Heart left ventricle (tissue), 16 donors: ENCODE results near the gene RPL12. TPM values are rescaled to one million over a fixed set of nuclear protein-coding genes. Genes with fewer than 3 reads are reported as not detected.

ENCODE experiments used
- ATAC-seq, 4 donors: fragments of 200-7000 bp; cut with Tn5 transposase; one replicate each; pipeline ENCODE4 v1.9.1; 2020 to 2022; ENCODE audit warnings: moderate library complexity in 4 of 4, mild to moderate bottlenecking in 3 of 4, moderate number of reproducible peaks in 1 of 4
- DNase-seq, 5 donors: peaks; one replicate each; pipeline ENCODE4 v3.0.0-alpha.2; 2020
- H3K27ac ChIP-seq, 12 donors: fragments of 200-600 bp; sonication (generic) in 4 of 12; one replicate each; pipeline versions ENCODE4 v1.5.0 to v1.8.0; 2016 to 2022; ENCODE audit warnings: mild to moderate bottlenecking in 2 of 12
- H3K27me3 ChIP-seq, 9 donors: fragments of 200-600 bp; sonication (generic) in 2 of 9; one replicate each; pipeline versions ENCODE4 v1.5.1 to v1.8.0; 2016 to 2022; ENCODE audit warnings: mild to moderate bottlenecking in 3 of 9
- H3K36me3 ChIP-seq, 9 donors: fragments of 200-600 bp; sonication (generic) in 2 of 9; one replicate each; pipeline versions ENCODE4 v1.5.0 to v1.8.0; 2018 to 2022; ENCODE audit warnings: mild to moderate bottlenecking in 2 of 9
- H3K4me1 ChIP-seq, 12 donors: fragments of 200-600 bp; sonication (generic) in 4 of 12; one replicate each; pipeline versions ENCODE4 v1.5.0 to v1.8.0; 2016 to 2022; ENCODE audit warnings: mild to moderate bottlenecking in 3 of 12
- H3K4me3 ChIP-seq, 12 donors: fragments of 200-600 bp; sonication (generic) in 4 of 12; one replicate each; pipeline versions ENCODE4 v1.5.0 to v1.8.0; 2017 to 2022; ENCODE audit warnings: mild to moderate bottlenecking in 9 of 12, moderate library complexity in 4 of 12
- H3K9me3 ChIP-seq, 12 donors: fragments of 200-600 bp; sonication (generic) in 4 of 12; one replicate each; pipeline versions ENCODE4 v1.5.0 to v1.8.0; 2016 to 2022; ENCODE audit warnings: mild to moderate bottlenecking in 1 of 12
- CTCF ChIP-seq, 12 donors: fragments of 200-600 bp; sonication (generic) in 4 of 12; IDR thresholded peaks; one replicate each; pipeline versions ENCODE4 v1.5.0 to v1.8.0; 2018 to 2022; ENCODE audit warnings: antibody characterized with exemption in 12 of 12, mild to moderate bottlenecking in 5 of 12
- POLR2A ChIP-seq, 2 donors: fragments of 450-650 bp; IDR thresholded peaks; one replicate each; pipeline ENCODE4 v1.6.1; 2017; ENCODE audit warnings: antibody characterized with exemption in 2 of 2, mild to moderate bottlenecking in 2 of 2, moderate library complexity in 2 of 2
- WGBS, 4 donors: extraction: QIAGEN DNeasy Blood & Tissue Kit in 2 of 4; methylation state at CpG; one replicate each; pipeline versions ENCODE4 v1.1.5 to v1.1.7; 2013 to 2018; 5-methylcytosine and 5-hydroxymethylcytosine counted together
- intact Hi-C, 10 donors: fragments of 100-400 bp; cut with DNase I; formaldehyde crosslinking; loops; one replicate each; pipeline versions ENCODE4 v1.11.1 to v1.14.2; 2022
- polyA plus RNA-seq, 2 donors: library from polyadenylated mRNA; stranded (reverse); fragments of 200-250 nt; gene quantifications; one replicate each; pipeline ENCODE4 v1.2.3, GENCODE V29; 2013
- total RNA-seq, 9 donors: library from RNA; depleted of rRNA in 2 of 9; stranded (reverse); fragments of >200 nt in 2 of 9; fragmentation: NEBNext Ultra II Directional in 3 of 9; extraction: Animal tissue kit (Norgen Biotek cat#: 25700) in 3 of 9; gene quantifications; one replicate each; pipeline versions ENCODE4 v1.1.0 to v1.2.4, GENCODE V29; 2016 to 2023
- donor health status: ischemic (EF 13 %, LVEDD 7.1; RV severe dilation, severe dysfunction).
- donor health status: healthy with polysubstance abuse.
- donor health status: DM: no; HTN: yes; CAD: no.
- donor health status: DM: no; HTN: no; CAD: no.
- donor health status: ischemic (EF 25% LVEDD 6.9; RV normal size, moderate dysfunction).
- donor health status: ischemic (EF 25% LVEDD 5.7; RV mildly dilated, moderate dysfunction).
- donor health status: healthy.
- donor health status: DM: yes; HTN: yes; CAD: no.
- donor health status: ischemic (EF 35%, LVEDD 5.7; RV mildly dilated, moderate dysfunction).
- donor health status: nonischemic (EF 11% LVEDD 7.7; RV severe dilation, severe dysfunction).
- donor health status: DM: yes; HTN: yes; CAD: no.
- donor health status: PGD.
- donor health status: ischemic (EF 29% LVEDD 5.4; RV normal size, mild dysfunction).
- donor health status: nonischemic (EF 23%, LVEDD 6.1; RV moderate dilation, normal function).

RPL12 gene
- total and polyA plus RNA-seq, 11 donors, result 408 to 1,523 (median 665) TPM

GRCh38 chr9:127490535-127491230, 39.5 kb upstream of the RPL12 start:
- Histone ChIP-seq H3K4me3 (no peak overlapping the region), H3K4me1 (peaks cover 0 to 29% (median 11%) of the 10 kb centered on the region in 12 donors), H3K36me3 (peaks cover 2 to 95% (median 86%) of the 10 kb centered on the region in 9 donors), H3K9me3 (no peaks in the 10 kb centered on the region), H3K27ac (no peak overlapping the region), H3K27me3 (no peaks in the 10 kb centered on the region)
- WGBS, 4 donors, result 90 to 95% (median 94%) methylated on average over 9 of the region's 9 CpGs
- TF ChIP-seq CTCF (IDR thresholded peaks at IDR 0.05) (no peak), POLR2A (IDR thresholded peaks at IDR 0.05) (no peak)
- DNase-seq (no peak), ATAC-seq (no peak)
- intact Hi-C loops, result loop anchor here in 1 of 10 donors (1.0 kb wide), 1 partner anchor 25 kb away; no protein-coding TSS in a partner anchor

- H3K4me1 ChIP-seq, result peaks cover 0 to 18% (median 7%) of the 10 kb centered on the region in 12 donors
- WGBS, 4 donors, result 81 to 85% (median 83%) methylated on average over 14 to 22 of the region's 22 CpGs
- no peak for TF ChIP-seq CTCF (IDR thresholded peaks at IDR 0.05)
- no peaks in the 10 kb centered on the region for H3K9me3 ChIP-seq
- intact Hi-C loops, result loop anchor here in 2 of 10 donors (1.0 to 10.0 kb wide), 2 partner anchors 24 to 395 kb away; no protein-coding TSS in a partner anchor
- no peak overlapping the region for H3K4me3 ChIP-seq
- H3K27me3 ChIP-seq, result no peaks in the 10 kb centered on the region
- ATAC-seq (no peak), DNase-seq (no peak)
- peaks cover 2 to 100% (median 92%) of the 10 kb centered on the region in 9 donors for H3K36me3 ChIP-seq
- no peak overlapping the region for H3K27ac ChIP-seq
Measured at GRCh38 chr9:127489471-127490115, 38.4 kb upstream of the RPL12 start.

GRCh38 chr9:127488946-127489345, 37.7 kb upstream of the RPL12 start:
- ATAC-seq, result no peak
- Histone ChIP-seq H3K27ac (no peak overlapping the region), H3K4me3 (no peak overlapping the region), H3K4me1 (peaks cover 0 to 11% (median 2%) of the 10 kb centered on the region in 12 donors), H3K27me3 (no peaks in the 10 kb centered on the region), H3K36me3 (peaks cover 2 to 100% (median 93%) of the 10 kb centered on the region in 9 donors), H3K9me3 (no peaks in the 10 kb centered on the region)
- 81 to 95% (median 86%) methylated on average over 8 of the region's 8 CpGs for WGBS, 4 donors
- intact Hi-C loops, result loop anchor here in 1 of 10 donors (10.0 kb wide), 1 partner anchor 396 kb away; no protein-coding TSS in a partner anchor
- TF ChIP-seq POLR2A (IDR thresholded peaks at IDR 0.05), result no peak
- TF ChIP-seq CTCF (IDR thresholded peaks at IDR 0.05), result no peak
- DNase-seq, result no peak

- H3K9me3 ChIP-seq, result no peaks in the 10 kb centered on the region
- no peak overlapping the region for H3K4me3 ChIP-seq
- DNase-seq, result no peak
- H3K36me3 ChIP-seq, result peaks cover 2 to 99% (median 91%) of the 10 kb centered on the region in 9 donors
- intact Hi-C loops, result loop anchor here in 1 of 10 donors (10.0 kb wide), 1 partner anchor 399 kb away; no protein-coding TSS in a partner anchor
- 85 to 91% (median 88%) methylated on average over 11 of the region's 11 CpGs for WGBS, 4 donors
- no peak overlapping the region for H3K27ac ChIP-seq
- TF ChIP-seq CTCF (IDR thresholded peaks at IDR 0.05) (no peak), POLR2A (IDR thresholded peaks at IDR 0.05) (no peak)
- no peak for ATAC-seq
- no peaks in the 10 kb centered on the region for H3K4me1 ChIP-seq
- no peaks in the 10 kb centered on the region for H3K27me3 ChIP-seq
Measured at GRCh38 chr9:127485995-127486394, 34.8 kb upstream of the RPL12 start.
